Endothelial cell of umbilical vein (primary cell): ENCODE measurements around the gene PPM1F. TPM values are rescaled to one million over a fixed set of nuclear protein-coding genes. Genes with fewer than 3 reads are reported as not detected.

Experiments
- BruUV-seq: library from RNA; stranded (reverse); fragments of 400-500 nt; replicated peaks from 2 replicates; lab custom pipeline; 2021; lab: Mats Ljungman, UMichigan
- CTCF ChIA-PET: fragments of 300-600, 350-600 bp; sonication (Branson Sonifier 250); formaldehyde crosslinking; loops from one replicate; lab custom pipeline; 2021; ENCODE audit warnings: antibody characterized with exemption, inconsistent platforms; lab: Charles Lee
- POLR2A ChIA-PET: fragments of 300-600, 350-600 bp; sonication (Branson Sonifier 250); formaldehyde crosslinking; loops from one replicate; lab custom pipeline; 2021; ENCODE audit warnings: antibody characterized with exemption, inconsistent platforms; lab: Charles Lee
- DNase-seq: peaks from one replicate; pipeline ENCODE4 v3.0.0-alpha.2; 2011; ENCODE audit warnings: low read depth, low spot score
- FAIRE-seq: peaks from 2 replicates; lab custom pipeline; 2011; peaks lifted over from hg19 to GRCh38; lab: Jason Lieb, UNC
- H2AFZ ChIP-seq: 2 replicates; pipeline ENCODE4 v1.6.0; 2012; ENCODE audit warnings: low read depth, low read length, control low read depth, inconsistent platforms
- H3K27ac ChIP-seq: 2 replicates; pipeline ENCODE4 v1.5.1; 2011; ENCODE audit warnings: low read depth, mild to moderate bottlenecking, control low read depth, low read length, moderate library complexity; ENCODE audit not compliant: insufficient read depth
- H3K27me3 ChIP-seq, 2 experiments: 2 replicates each; pipeline versions ENCODE4 v1.6.0 to v1.6.1; 2011; ENCODE audit warnings: low read length in 2 of 2, mixed read lengths in 1 of 2; ENCODE audit not compliant: control insufficient read depth in 2 of 2, insufficient read depth in 2 of 2
- H3K36me3 ChIP-seq, 2 experiments: 2 replicates in 1 of 2; 3 replicates in 1 of 2; pipeline ENCODE4 v1.5.1; 2011; ENCODE audit warnings: low read length in 2 of 2, mild to moderate bottlenecking in 1 of 2, moderate library complexity in 1 of 2; ENCODE audit not compliant: control insufficient read depth in 2 of 2, insufficient read depth in 2 of 2; ENCODE audit errors: extremely low read depth in 1 of 2
- H3K4me1 ChIP-seq: 3 replicates; pipeline ENCODE4 v1.5.1; 2011; ENCODE audit warnings: mild to moderate bottlenecking, low read length; ENCODE audit not compliant: control insufficient read depth, insufficient read depth; ENCODE audit errors: extremely low read depth
- H3K4me2 ChIP-seq: 2 replicates; pipeline ENCODE4 v1.6.1; 2011; ENCODE audit warnings: low read length, control low read depth, mixed read lengths; ENCODE audit not compliant: insufficient read depth
- H3K4me3 ChIP-seq, 3 experiments: fragments of 200-600 bp in 1 of 3; sonication (generic), shearing (Covaris generic) in 1 of 3; replicated peaks in 1 of 3; 2 replicates each; pipeline ENCODE4 v1.5.1; 2011 to 2016; ENCODE audit warnings: control low read depth in 3 of 3, low read length in 3 of 3, mild to moderate bottlenecking in 2 of 3, inconsistent platforms in 1 of 3, low read depth in 1 of 3, moderate library complexity in 1 of 3; ENCODE audit not compliant: insufficient read depth in 1 of 3
- H3K79me2 ChIP-seq: 2 replicates; pipeline ENCODE4 v1.6.0; 2012; ENCODE audit warnings: low read length, inconsistent platforms; ENCODE audit not compliant: control insufficient read depth, insufficient read depth
- H3K9ac ChIP-seq: replicated peaks from 2 replicates; pipeline ENCODE3; 2011; ENCODE audit warnings: low read length, control low read depth; ENCODE audit not compliant: insufficient read depth; ENCODE audit errors: extremely low read depth
- H3K9me1 ChIP-seq: replicated peaks from 3 replicates; pipeline ENCODE4 v1.6.0; 2011; ENCODE audit warnings: mild to moderate bottlenecking, low read length; ENCODE audit not compliant: control insufficient read depth, insufficient read depth; ENCODE audit errors: extremely low read depth
- H3K9me3 ChIP-seq: replicated peaks from 2 replicates; pipeline ENCODE4 v1.5.1; 2012; ENCODE audit warnings: low read length, inconsistent platforms; ENCODE audit not compliant: control insufficient read depth, insufficient read depth
- H4K20me1 ChIP-seq: replicated peaks from 2 replicates; pipeline ENCODE3; 2011; ENCODE audit warnings: mild to moderate bottlenecking, low read length; ENCODE audit not compliant: control insufficient read depth, insufficient read depth; ENCODE audit errors: extremely low read depth
- CTCF ChIP-seq, 2 donors: IDR thresholded peaks; 1 replicate in 1 of 2; 2 replicates in 1 of 2; pipeline ENCODE4 v1.5.1; 2011; ENCODE audit warnings: low read length in 2 of 2, mild to moderate bottlenecking in 2 of 2, moderate library complexity in 2 of 2, control low read depth in 1 of 2, inconsistent platforms in 1 of 2, low read depth in 1 of 2; ENCODE audit not compliant: insufficient read depth in 1 of 2; ENCODE audit errors: extremely low read depth in 1 of 2
- EZH2 ChIP-seq: IDR thresholded peaks from 2 replicates; pipeline ENCODE4 v1.6.1; 2012; ENCODE audit warnings: borderline replicate concordance, low read depth, mild to moderate bottlenecking, moderate library complexity, low read length, inconsistent platforms; ENCODE audit not compliant: severe bottlenecking
- FOS ChIP-seq: IDR thresholded peaks from 2 replicates; pipeline ENCODE4 v1.6.1; 2011; ENCODE audit warnings: mild to moderate bottlenecking, low read length, moderate library complexity, borderline replicate concordance; ENCODE audit not compliant: insufficient read depth
- GATA2 ChIP-seq: IDR thresholded peaks from 2 replicates; pipeline ENCODE4 v1.7.0; 2011; ENCODE audit warnings: low read depth, mild to moderate bottlenecking, moderate library complexity, mixed read lengths, low read length; ENCODE audit not compliant: insufficient read length, insufficient read depth
- JUN ChIP-seq: IDR thresholded peaks from 2 replicates; pipeline ENCODE4 v1.6.1; 2011; ENCODE audit warnings: borderline replicate concordance, low read depth; ENCODE audit not compliant: insufficient read length, insufficient read depth
- POLR2A ChIP-seq: IDR thresholded peaks from 2 replicates; pipeline ENCODE4 v1.6.1; 2012; ENCODE audit warnings: low read depth, mild to moderate bottlenecking, control low read depth, low read length
- dilution Hi-C: fragments of 300-500 bp; cut with MboI; formaldehyde crosslinking; loops from one replicate; pipeline ENCODE4 v1.15.0; 2019; ENCODE audit warnings: low sequenced_read_pairs; ENCODE audit not compliant: extremely low pct_ligation_motif_present
- intact Hi-C: fragments of 100-400 bp; cut with micrococcal nuclease; formaldehyde crosslinking; loops from one replicate; pipeline ENCODE4 v1.10.0; 2022
- polyA plus RNA-seq, 4 experiments: library from polyadenylated mRNA; depleted of rRNA in 3 of 4; stranded (reverse) in 3 of 4; unstranded in 1 of 4; fragments of >200 nt; gene quantifications; 2 replicates each; pipeline versions ENCODE4 v1.2.1 to v1.2.3, GENCODE V29; 2011 to 2012; ENCODE audit warnings: missing spikeins in 1 of 4
- total RNA-seq: library from RNA; stranded (reverse); gene quantifications from 2 replicates; pipeline ENCODE4 v1.2.3, GENCODE V29; 2021

Gene PPM1F
- total and polyA plus RNA-seq, 2 donors (not counting 3 experiments of a cell fraction or from before 2014, with no cell fraction given) = 107 to 178 TPM

GRCh38 chr22:21933413-21933812, 19.2 kb downstream of the PPM1F start:
- Histone ChIP-seq H3K4me3 (no peak overlapping the region), H3K4me2 (no peak overlapping the region), H3K4me1 (peaks cover 17% of the 10 kb centered on the region), H2AFZ (no peak overlapping the region), H3K79me2 (peaks cover 37% of the 10 kb centered on the region), H3K9me1 (no peaks in the 10 kb centered on the region), H3K9me3 (no peaks in the 10 kb centered on the region), H4K20me1 (no peaks in the 10 kb centered on the region), H3K27me3 (no peaks in the 10 kb centered on the region), H3K36me3 (peaks cover 45 to 63% of the 10 kb centered on the region in 2 experiments), H3K9ac (no peak overlapping the region), H3K27ac (no peak overlapping the region)
- BruUV-seq = no TSS peak
- ChIA-PET CTCF (interaction anchor here (13.1 kb wide), 1 partner anchor 17 kb away, joined by 292 read pairs; the partner anchor contains the start of gene PPM1F), POLR2A (no interaction called here)
- TF ChIP-seq CTCF (IDR thresholded peaks at IDR 0.05; ENCODE audit: extremely low read depth in 1 of 2, insufficient read depth in 1 of 2, low read depth in 1 of 2, low read length in 2 of 2) (no peak), JUN (no peak), FOS (no peak), POLR2A (no peak), EZH2 (no peak), GATA2 (no peak)
- FAIRE-seq = no peak
- dilution Hi-C loops (loop anchor here (10.0 to 25.0 kb wide), 3 partner anchors 79 to 221 kb away; no protein-coding TSS in a partner anchor), intact Hi-C loops (no loop called here)
- DNase-seq = no peak
